RWPE2 (cell line): Measurements from ENCODE around the gene SOCS3.

Experiments used
- ATAC-seq: fragments of 200-7000 bp; cut with Tn5 transposase; 3 replicates; pipeline ENCODE4 v1.9.1; 2021; ENCODE audit warnings: low read depth
- DNase-seq: peaks from one replicate; pipeline ENCODE4 v3.0.0-alpha.2; 2020; ENCODE audit warnings: low spot score
- H3K27ac ChIP-seq: fragments of 450-650 bp; 2 replicates; pipeline ENCODE4 v1.5.1; 2017; ENCODE audit warnings: mild to moderate bottlenecking; ENCODE audit not compliant: poor library complexity, severe bottlenecking
- H3K27me3 ChIP-seq: fragments of 250-450 bp; sonication (Bioruptor Pico); 2 replicates; pipeline ENCODE4 v1.5.1; 2021; ENCODE audit warnings: mild to moderate bottlenecking, moderate library complexity; ENCODE audit not compliant: insufficient read depth, poor library complexity, severe bottlenecking
- H3K36me3 ChIP-seq: fragments of 250-450 bp; sonication (Bioruptor Pico); 2 replicates; pipeline ENCODE4 v1.5.1; 2020; ENCODE audit warnings: low read depth, mild to moderate bottlenecking, moderate library complexity
- H3K4me1 ChIP-seq: fragments of 250-450 bp; sonication (Bioruptor Pico); 2 replicates; pipeline ENCODE4 v1.5.1; 2021; ENCODE audit warnings: mild to moderate bottlenecking, moderate library complexity; ENCODE audit not compliant: insufficient read depth, poor library complexity, severe bottlenecking
- H3K4me3 ChIP-seq: fragments of 250-450 bp; sonication (Bioruptor Pico); 2 replicates; pipeline ENCODE4 v1.5.1; 2021; ENCODE audit warnings: mild to moderate bottlenecking, moderate library complexity; ENCODE audit not compliant: severe bottlenecking
- H3K9me3 ChIP-seq: fragments of 250-450 bp; sonication (Bioruptor Pico); 2 replicates; pipeline ENCODE4 v1.5.1; 2021; ENCODE audit warnings: mild to moderate bottlenecking, moderate library complexity; ENCODE audit not compliant: severe bottlenecking
- CTCF ChIP-seq: fragments of 450-650 bp; IDR thresholded peaks from one replicate; pipeline ENCODE4 v1.5.1; 2017; ENCODE audit warnings: mild to moderate bottlenecking, moderate library complexity; ENCODE audit not compliant: poor library complexity, severe bottlenecking

The SOCS3 gene

GRCh38 chr17:78351449-78352006 lies 8.3 kb downstream of the SOCS3 start:
- TF ChIP-seq CTCF, result peak; percentile 26
- no peaks in the 10 kb centered on the region for H3K9me3 ChIP-seq
- H3K27me3 ChIP-seq, result no peaks in the 10 kb centered on the region
- no peak overlapping the region for H3K4me3 ChIP-seq
- no peaks in the 10 kb centered on the region for H3K36me3 ChIP-seq
- DNase-seq (peak; percentile 95), ATAC-seq (peak; percentile 73)
- peaks cover 29% of the 10 kb centered on the region for H3K4me1 ChIP-seq
- H3K27ac ChIP-seq, result peak overlapping the region; percentile 85

- no peaks in the 10 kb centered on the region for H3K36me3 ChIP-seq
- no peak overlapping the region for H3K4me3 ChIP-seq
- peaks cover 26% of the 10 kb centered on the region for H3K4me1 ChIP-seq
- ATAC-seq, result no peak
- no peak for DNase-seq
- TF ChIP-seq CTCF, result peak; percentile 9
- no peak overlapping the region for H3K27ac ChIP-seq
- H3K9me3 ChIP-seq, result no peaks in the 10 kb centered on the region
- no peaks in the 10 kb centered on the region for H3K27me3 ChIP-seq
Measured at GRCh38 chr17:78349891-78350642, 9.8 kb downstream of the SOCS3 start.

- DNase-seq (no peak), ATAC-seq (no peak)
- H3K4me1 ChIP-seq, result peaks cover 31% of the 10 kb centered on the region
- TF ChIP-seq CTCF, result no peak
- H3K27me3 ChIP-seq, result no peaks in the 10 kb centered on the region
- no peaks in the 10 kb centered on the region for H3K36me3 ChIP-seq
- no peak overlapping the region for H3K4me3 ChIP-seq
- H3K9me3 ChIP-seq, result no peaks in the 10 kb centered on the region
- H3K27ac ChIP-seq, result no peak overlapping the region
Measured at GRCh38 chr17:78348055-78348770, 11.7 kb downstream of the SOCS3 start.

- H3K4me1 ChIP-seq, result peaks cover 36% of the 10 kb centered on the region
- no peak for DNase-seq
- no peak overlapping the region for H3K4me3 ChIP-seq
- H3K36me3 ChIP-seq, result no peaks in the 10 kb centered on the region
- H3K27ac ChIP-seq, result no peak overlapping the region
- TF ChIP-seq CTCF, result no peak
- no peaks in the 10 kb centered on the region for H3K9me3 ChIP-seq
- ATAC-seq, result no peak
- H3K27me3 ChIP-seq, result no peaks in the 10 kb centered on the region
Measured at GRCh38 chr17:78347453-78347852, 12.4 kb downstream of the SOCS3 start.
